DOHH2 (cell line): ENCODE data around the gene PAXX.

Experiments
- CTCF ChIP-seq: fragments of 200-600 bp; sonication (generic); IDR thresholded peaks from one replicate; pipeline ENCODE4 v1.5.1; 2014; ENCODE audit warnings: antibody characterized with exemption, mild to moderate bottlenecking, low read depth, low read length; ENCODE audit not compliant: poor library complexity, severe bottlenecking
- EZH2phosphoT487 ChIP-seq: fragments of 200-600 bp; sonication (generic); IDR thresholded peaks from 2 replicates; pipeline ENCODE4 v1.6.1; 2017; ENCODE audit warnings: borderline replicate concordance, mild to moderate bottlenecking, antibody characterized with exemption, low read length, moderate library complexity, mixed read lengths

- no peak for TF ChIP-seq CTCF
- TF ChIP-seq EZH2phosphoT487 = no peak
These were observed 15.0 kb upstream of the PAXX start, which contains the start of gene PTGDS for GRCh38 chr9:136977223-136977622.
